HG03354 (cell line): ENCODE data around the gene AKR1C8.
"Not testable (repeated sequence)": the region's sequence is repeated elsewhere in the genome, so short reads cannot be mapped to it uniquely, and the experiment has no call there.

ENCODE experiments used
- ATAC-seq: cut with Tn5 transposase; IDR thresholded peaks from one replicate; pipeline ENCODE4 v1.9.1; 2021; ENCODE audit warnings: mild to moderate bottlenecking; ENCODE audit not compliant: unreplicated experiment, poor library complexity, severe bottlenecking

AKR1C8 gene

DNA sequence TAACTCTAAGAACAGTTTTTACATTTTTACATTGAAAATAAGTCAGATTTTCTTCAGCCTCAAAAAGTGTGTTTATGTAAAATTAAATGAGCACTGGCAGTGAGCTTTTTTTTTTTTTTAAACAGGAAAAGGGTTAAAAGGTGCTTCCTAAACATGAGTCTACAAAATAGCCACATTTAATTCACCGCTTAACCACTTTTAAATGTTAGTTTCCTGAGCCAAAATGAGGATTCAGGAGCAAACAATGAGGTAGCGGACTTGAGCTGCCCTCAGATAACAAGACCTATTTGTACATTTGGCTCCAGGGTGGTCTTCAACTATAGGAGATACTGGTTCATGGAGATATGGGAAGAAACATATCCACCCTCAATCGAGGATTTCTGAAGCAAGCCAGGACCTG lies 67.9 kb downstream of the AKR1C8 start:
- ATAC-seq, result no peak

DNA sequence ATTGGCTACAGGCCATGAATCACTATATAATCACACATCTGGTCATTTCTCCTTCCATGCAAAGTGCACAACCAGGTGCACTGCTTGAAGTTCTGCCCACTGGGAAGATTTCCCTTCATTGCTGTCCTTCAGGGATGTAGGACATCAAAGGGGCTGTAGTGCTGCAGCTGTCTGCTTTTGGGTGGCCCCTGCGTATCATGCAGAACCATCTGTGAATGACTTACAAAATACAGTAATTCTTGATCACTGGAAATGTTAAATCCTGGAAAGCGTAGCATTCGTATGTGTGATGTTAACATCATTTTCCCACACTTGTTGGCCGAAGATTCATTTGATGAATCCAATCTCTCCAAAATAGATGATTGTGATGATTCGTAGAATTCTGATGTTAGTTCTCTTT lies 68.3 kb downstream of the AKR1C8 start:
- ATAC-seq, result no peak

DNA sequence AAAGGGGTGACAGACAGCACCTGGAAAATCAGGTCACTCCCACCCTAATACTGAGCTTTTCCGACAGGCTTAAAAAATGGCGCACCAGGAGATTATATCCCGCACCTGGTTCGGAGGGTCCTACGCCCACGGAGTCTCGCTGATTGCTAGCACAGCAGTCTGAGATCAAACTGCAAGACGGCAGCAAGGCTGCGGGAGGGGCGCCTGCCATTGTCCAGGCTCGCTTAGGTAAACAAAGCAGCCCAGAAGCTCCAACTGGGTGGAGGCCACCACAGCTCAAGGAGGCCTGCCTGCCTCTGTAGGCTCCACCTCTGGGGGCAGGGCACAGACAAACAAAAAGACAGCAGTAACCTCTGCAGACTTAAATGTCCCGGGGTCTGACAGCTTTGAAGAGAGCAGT lies 75.1 kb downstream of the AKR1C8 start:
- not testable (repeated sequence) for ATAC-seq

DNA sequence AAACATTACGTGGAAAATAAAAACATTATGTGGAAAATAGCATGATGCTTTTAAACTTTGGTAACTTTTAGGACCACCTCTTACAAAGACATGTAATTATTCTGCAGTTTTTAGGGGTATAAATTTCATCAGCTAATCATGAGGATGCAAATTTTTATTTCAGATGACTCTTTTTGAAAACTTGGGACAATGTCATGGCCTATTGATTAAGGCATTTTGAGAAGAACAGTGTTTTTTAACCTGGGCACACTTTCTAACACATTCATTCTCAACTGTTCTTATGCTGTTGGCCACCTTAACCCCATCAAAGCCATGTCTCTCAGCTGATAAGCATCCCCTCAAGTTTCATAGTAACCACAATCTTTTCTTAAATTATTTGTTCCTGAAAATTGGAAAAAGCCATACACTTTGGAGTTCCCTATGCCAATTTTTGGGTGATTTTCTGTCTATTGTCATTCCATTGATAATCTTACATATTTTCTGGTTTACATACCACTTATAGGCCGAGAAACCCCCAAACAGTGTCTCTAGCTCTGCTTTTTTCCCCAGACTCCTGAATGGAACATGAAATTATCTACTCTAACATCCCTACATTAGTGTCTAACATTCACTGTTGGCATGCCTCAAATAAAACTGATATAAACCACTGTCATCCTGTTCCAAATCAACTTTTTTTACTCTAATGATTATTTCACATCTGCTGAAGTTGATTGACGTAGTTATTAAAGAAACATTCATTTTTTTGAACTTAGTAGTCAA lies 76.1 kb downstream of the AKR1C8 start:
- ATAC-seq, result no peak

DNA sequence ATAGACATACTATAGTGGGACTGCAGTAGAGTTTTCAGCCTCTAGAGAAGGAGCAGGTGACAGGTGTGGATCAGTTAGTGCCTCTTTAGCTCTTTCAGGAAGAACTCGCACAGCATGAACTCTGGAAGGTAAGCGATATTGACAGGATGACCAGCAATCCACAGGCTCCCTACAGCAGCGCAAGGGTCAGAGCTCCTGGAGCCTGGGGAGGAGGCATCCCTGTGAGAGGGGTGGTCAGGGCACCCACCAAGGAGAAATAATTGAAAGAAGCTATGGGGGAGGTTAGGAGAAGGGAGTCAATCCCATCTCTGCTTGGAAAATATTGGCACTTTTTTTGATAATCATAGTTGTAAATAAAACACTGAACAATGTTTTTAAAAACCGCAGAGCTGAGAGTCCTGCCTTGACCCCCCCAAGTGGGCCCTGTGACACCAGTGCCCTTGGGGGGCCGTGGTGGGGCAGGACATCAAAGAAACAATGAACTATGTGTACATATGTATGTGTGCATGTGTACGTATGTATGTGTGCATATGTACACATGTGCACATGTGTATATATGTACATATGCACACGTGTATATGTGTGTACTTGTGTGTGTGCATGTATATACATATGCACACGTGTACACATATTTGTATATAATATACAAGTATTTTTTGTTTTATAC lies 77.0 kb downstream of the AKR1C8 start:
- no peak for ATAC-seq

DNA sequence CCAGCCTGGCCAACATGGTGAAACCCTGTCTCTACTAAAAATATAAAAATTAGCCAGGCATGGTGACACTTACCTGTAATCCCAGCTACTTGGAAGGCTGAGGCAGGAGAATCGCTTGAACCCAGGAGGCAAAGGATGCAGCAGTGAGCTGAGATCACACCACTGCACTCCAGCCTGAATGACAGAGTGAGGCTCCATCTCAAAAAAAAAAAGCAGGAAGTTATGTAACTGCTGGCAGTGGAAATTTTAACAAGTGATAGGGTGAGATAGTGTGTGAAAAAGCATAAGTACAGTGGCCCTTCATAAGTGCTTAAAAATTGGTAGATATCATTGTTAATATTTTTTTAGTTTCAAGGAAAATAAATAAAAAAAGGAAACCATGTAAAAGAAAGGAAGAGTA lies 78.4 kb downstream of the AKR1C8 start:
- ATAC-seq, result no peak

DNA sequence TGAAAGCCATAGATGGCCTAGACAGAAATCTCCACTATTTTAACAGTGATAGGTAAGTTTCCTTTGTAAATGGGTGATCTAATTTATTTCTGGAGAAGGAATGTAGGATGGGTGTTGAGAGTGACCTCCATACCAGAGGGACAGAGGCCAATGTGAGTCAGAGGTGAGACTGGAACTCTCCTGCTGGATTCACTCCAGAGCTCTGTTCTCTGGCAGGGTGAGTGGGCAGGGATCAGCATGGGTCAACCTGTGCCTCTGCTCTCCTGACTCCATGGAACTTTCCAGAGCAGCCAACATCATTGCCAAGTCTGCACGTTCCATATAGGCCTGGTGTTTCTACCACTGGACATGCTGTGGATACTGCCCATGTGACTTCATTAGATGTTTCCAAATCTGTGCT lies 79.3 kb downstream of the AKR1C8 start:
- ATAC-seq, result no peak
